IMR-90 (cell line): ENCODE results near the gene ALDH3A2. TPM values are rescaled to one million over a fixed set of nuclear protein-coding genes. Genes with fewer than 3 reads are reported as not detected.
A peak's percentile ranks its signal among the peaks of the same experiment; 100 is the strongest.

Experiments used
- ATAC-seq: fragments of 200-7000 bp; cut with Tn5 transposase; 2 replicates; pipeline ENCODE4 v1.9.1; 2020; ENCODE audit warnings: low read depth, mild to moderate bottlenecking, moderate library complexity
- BruUV-seq: library from RNA; stranded (reverse); fragments of 400-500 nt; replicated peaks from 2 replicates; lab custom pipeline; 2021; lab: Mats Ljungman, UMichigan
- CTCF ChIA-PET: fragments of 300-600 bp; formaldehyde crosslinking; extraction: SDS; loops from one replicate; lab custom pipeline; 2021; ENCODE audit warnings: antibody characterized with exemption; lab: Yijun Ruan, JAX
- POLR2A ChIA-PET: fragments of 300-600 bp; sonication (Branson Sonifier 250); formaldehyde crosslinking; loops from one replicate; lab custom pipeline; 2022; ENCODE audit warnings: antibody characterized with exemption; ENCODE audit not compliant: unreplicated experiment; lab: Charles Lee
- DNase-seq: peaks from one replicate; pipeline ENCODE4 v3.0.0; 2013
- H2AFZ ChIP-seq: replicated peaks from 2 replicates; pipeline ENCODE3; 2013; ENCODE audit warnings: low read length, mild to moderate bottlenecking; ENCODE audit not compliant: poor library complexity
- H2AK5ac ChIP-seq: 2 replicates; pipeline ENCODE4 v1.6.1; 2013; ENCODE audit warnings: low read depth, low read length, inconsistent platforms
- H2AK9ac ChIP-seq: replicated peaks from 2 replicates; pipeline ENCODE3; 2013; ENCODE audit warnings: mild to moderate bottlenecking, low read depth, low read length, moderate library complexity; ENCODE audit not compliant: poor library complexity
- H2BK120ac ChIP-seq: 2 replicates; pipeline ENCODE4 v1.6.1; 2013; ENCODE audit warnings: low read depth, low read length, inconsistent platforms
- H2BK15ac ChIP-seq: 3 replicates; pipeline ENCODE4 v1.6.1; 2013; ENCODE audit warnings: low read depth, low read length, inconsistent platforms
- H2BK20ac ChIP-seq: 2 replicates; pipeline ENCODE4 v1.6.1; 2013; ENCODE audit warnings: low read depth, mild to moderate bottlenecking, inconsistent platforms, low read length, moderate library complexity
- H2BK5ac ChIP-seq: 2 replicates; pipeline ENCODE4 v1.6.1; 2013; ENCODE audit warnings: mild to moderate bottlenecking, low read depth, low read length, inconsistent platforms; ENCODE audit not compliant: poor library complexity, severe bottlenecking
- H3K14ac ChIP-seq: replicated peaks from 2 replicates; pipeline ENCODE4 v1.6.1; 2013; ENCODE audit warnings: low read depth, low read length, inconsistent platforms
- H3K18ac ChIP-seq: 2 replicates; pipeline ENCODE4 v1.6.1; 2013; ENCODE audit warnings: low read depth, low read length, control low read depth
- H3K23ac ChIP-seq: 2 replicates; pipeline ENCODE4 v1.6.1; 2013; ENCODE audit warnings: low read depth, low read length, inconsistent platforms
- H3K27ac ChIP-seq: 2 replicates; pipeline ENCODE4 v1.5.1; 2013; ENCODE audit warnings: mild to moderate bottlenecking, control low read depth, low read length; ENCODE audit not compliant: insufficient read depth
- H3K27me3 ChIP-seq: 2 replicates; pipeline ENCODE4 v1.6.1; 2013; ENCODE audit warnings: low read length; ENCODE audit not compliant: control insufficient read depth, insufficient read depth
- H3K36me3 ChIP-seq: 2 replicates; pipeline ENCODE4 v1.6.1; 2013; ENCODE audit warnings: low read length, mixed read lengths; ENCODE audit not compliant: control insufficient read depth, insufficient read depth
- H3K4ac ChIP-seq: 2 replicates; pipeline ENCODE4 v1.6.1; 2013; ENCODE audit warnings: low read depth, low read length, inconsistent platforms
- H3K4me1 ChIP-seq: 2 replicates; pipeline ENCODE4 v1.6.1; 2013; ENCODE audit warnings: low read length, mixed read lengths; ENCODE audit not compliant: control insufficient read depth, insufficient read depth
- H3K4me2 ChIP-seq: 2 replicates; pipeline ENCODE4 v1.6.1; 2013; ENCODE audit warnings: low read depth, mild to moderate bottlenecking, control low read depth, low read length, moderate library complexity
- H3K4me3 ChIP-seq: 2 replicates; pipeline ENCODE4 v1.5.1; 2013; ENCODE audit warnings: low read depth, mild to moderate bottlenecking, control low read depth, low read length, moderate library complexity; ENCODE audit not compliant: insufficient read depth
- H3K56ac ChIP-seq: 2 replicates; pipeline ENCODE4 v1.6.1; 2013; ENCODE audit warnings: low read length, inconsistent platforms; ENCODE audit not compliant: insufficient read depth; ENCODE audit errors: extremely low read depth
- H3K79me1 ChIP-seq, 2 experiments: 2 replicates each; pipeline ENCODE4 v1.6.1; 2013; ENCODE audit warnings: low read length in 2 of 2, inconsistent platforms in 1 of 2, low read depth in 1 of 2
- H3K9ac ChIP-seq: 2 replicates; pipeline ENCODE4 v1.6.1; 2013; ENCODE audit warnings: low read depth, low read length, control low read depth
- H3K9me1 ChIP-seq: 2 replicates; pipeline ENCODE4 v1.6.1; 2013; ENCODE audit warnings: low read length, inconsistent platforms; ENCODE audit not compliant: insufficient read depth
- H3K9me3 ChIP-seq: 2 replicates; pipeline ENCODE4 v1.6.1; 2013; ENCODE audit warnings: low read length; ENCODE audit not compliant: control insufficient read depth, insufficient read depth
- H4K20me1 ChIP-seq: 2 replicates; pipeline ENCODE4 v1.6.1; 2013; ENCODE audit warnings: low read length, inconsistent platforms; ENCODE audit not compliant: insufficient read depth
- H4K5ac ChIP-seq: 2 replicates; pipeline ENCODE4 v1.6.1; 2013; ENCODE audit warnings: mild to moderate bottlenecking, low read depth, low read length, control low read depth
- H4K8ac ChIP-seq, 2 experiments: 2 replicates each; pipeline ENCODE4 v1.6.1; 2013; ENCODE audit warnings: low read depth in 2 of 2, low read length in 2 of 2, control low read depth in 1 of 2, inconsistent platforms in 1 of 2
- H4K91ac ChIP-seq: 2 replicates; pipeline ENCODE4 v1.6.1; 2013; ENCODE audit warnings: low read depth, low read length, inconsistent platforms; ENCODE audit not compliant: insufficient read depth
- CEBPB ChIP-seq: IDR thresholded peaks from 2 replicates; pipeline ENCODE4 v1.6.1; 2012; ENCODE audit warnings: low read depth, low read length, improper control_type of control experiment
- CHD1 ChIP-seq: IDR thresholded peaks from 2 replicates; pipeline ENCODE4 v1.6.1; 2012; ENCODE audit warnings: low read depth, low read length, improper control_type of control experiment
- ELK1 ChIP-seq: fragments of 150-350 bp; IDR thresholded peaks from 2 replicates; pipeline ENCODE4 v1.6.1; 2016; ENCODE audit warnings: low read depth, mild to moderate bottlenecking, low read length, moderate library complexity, borderline replicate concordance
- NFE2L2 ChIP-seq: fragments of 150-350 bp; IDR thresholded peaks from 2 replicates; pipeline ENCODE4 v1.6.1; 2016; ENCODE audit warnings: low read depth, mild to moderate bottlenecking, low read length
- RAD21 ChIP-seq: IDR thresholded peaks from 2 replicates; pipeline ENCODE4 v1.6.1; 2012; ENCODE audit warnings: low read length, improper control_type of control experiment
- RFX5 ChIP-seq: IDR thresholded peaks from 2 replicates; pipeline ENCODE4 v1.8.0; 2012; ENCODE audit warnings: low read depth, mild to moderate bottlenecking, low read length, moderate library complexity
- WGBS, 2 experiments: methylation state at CpG; one replicate each; pipeline versions ENCODE4 v1.1.5 to v1.1.7; 2013; ENCODE audit warnings: missing lambda C conversion rate in 2 of 2; ENCODE audit not compliant: insufficient read length in 1 of 2; ENCODE audit errors: extremely low coverage in 2 of 2; 5-methylcytosine and 5-hydroxymethylcytosine counted together
- dilution Hi-C: fragments of 300-500 bp; cut with HindIII; formaldehyde crosslinking; loops from one replicate; pipeline ENCODE4 v1.14.3; 2018; ENCODE audit warnings: low sequenced_read_pairs; ENCODE audit not compliant: unreplicated experiment
- in situ Hi-C: fragments of 300-500 bp; cut with MboI; formaldehyde crosslinking; loops from 3 replicates; pipeline ENCODE4 v1.14.3; 2019; ENCODE audit warnings: low sequenced_read_pairs, inconsistent platforms, mixed read lengths
- intact Hi-C: fragments of 100-400 bp; cut with micrococcal nuclease; formaldehyde crosslinking; loops from 2 replicates; pipeline ENCODE4 v1.10.0; 2022
- polyA plus RNA-seq, 3 experiments: library from polyadenylated mRNA; depleted of rRNA; stranded (reverse); fragments of >200 nt; gene quantifications; 2 replicates each; pipeline ENCODE4 v1.2.3, GENCODE V29; 2012; ENCODE audit warnings: low replicate concordance in 1 of 3
- total RNA-seq: library from RNA; depleted of rRNA; stranded (reverse); fragments of >200 nt; gene quantifications from 2 replicates; pipeline ENCODE4 v1.2.3, GENCODE V29; 2012
- TF ChIP-seq, protein P1 (sequence below): fragments of 150-350 bp; IDR thresholded peaks from 2 replicates; pipeline ENCODE4 v1.6.1; 2017; ENCODE audit warnings: mild to moderate bottlenecking, antibody characterized with exemption, low read length, low read depth

ALDH3A2 gene
- total and polyA plus RNA-seq, 2 of the 4 experiments (the other 2 are of a cell fraction): 4.0 to 7.9 TPM

GRCh38 chr17:19708431-19709175 lies 60.1 kb downstream of the ALDH3A2 start:
- TF ChIP-seq CHD1 (no peak), RAD21 (no peak), NFE2L2 (no peak), RFX5 (no peak), ELK1 (no peak), CEBPB (no peak)
- TF ChIP-seq, protein P1, sequence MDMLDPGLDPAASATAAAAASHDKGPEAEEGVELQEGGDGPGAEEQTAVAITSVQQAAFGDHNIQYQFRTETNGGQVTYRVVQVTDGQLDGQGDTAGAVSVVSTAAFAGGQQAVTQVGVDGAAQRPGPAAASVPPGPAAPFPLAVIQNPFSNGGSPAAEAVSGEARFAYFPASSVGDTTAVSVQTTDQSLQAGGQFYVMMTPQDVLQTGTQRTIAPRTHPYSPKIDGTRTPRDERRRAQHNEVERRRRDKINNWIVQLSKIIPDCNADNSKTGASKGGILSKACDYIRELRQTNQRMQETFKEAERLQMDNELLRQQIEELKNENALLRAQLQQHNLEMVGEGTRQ: no peak
- no peak overlapping the region for H2BK20ac ChIP-seq
- 83% methylated on average over 3 of the region's 6 CpGs; no CpG with 5 or more reads in 1 of the 2 experiments for WGBS, 2 experiments
- no peaks in the 10 kb centered on the region for H3K9me1 ChIP-seq
- H2BK5ac ChIP-seq: no peak overlapping the region
- no peak for DNase-seq
- CTCF ChIA-PET: no interaction called here
- H4K91ac ChIP-seq: no peak overlapping the region
- H2AFZ ChIP-seq: peak overlapping the region; percentile 51
- no peak overlapping the region for H3K9ac ChIP-seq
- no peaks in the 10 kb centered on the region; the same call in 1 of the 2 replicates for H3K4me1 ChIP-seq
- H3K27me3 ChIP-seq: peaks cover 18% of the 10 kb centered on the region
- no peaks in the 10 kb centered on the region for H4K20me1 ChIP-seq
- no peak for ATAC-seq
- H3K4me2 ChIP-seq: no peak overlapping the region
- no peaks in the 10 kb centered on the region for H3K79me1 ChIP-seq
- peak overlapping the region; percentile 65 for H2AK9ac ChIP-seq
- no peaks in the 10 kb centered on the region for H3K9me3 ChIP-seq
- dilution Hi-C loops: no loop called here
- H3K18ac ChIP-seq: no peak overlapping the region
- no peaks in the 10 kb centered on the region for H3K36me3 ChIP-seq
- H3K14ac ChIP-seq: no peak overlapping the region
- H2AK5ac ChIP-seq: no peak overlapping the region
- H3K4ac ChIP-seq: no peak overlapping the region
- H3K56ac ChIP-seq: no peak overlapping the region
- intact Hi-C loops: no loop called here
- in situ Hi-C loops: no loop called here
- H4K8ac ChIP-seq: no peak overlapping the region
- POLR2A ChIA-PET: no interaction called here
- H2BK120ac ChIP-seq: no peak overlapping the region
- no peak overlapping the region for H4K5ac ChIP-seq
- H2BK15ac ChIP-seq: no peak overlapping the region
- no peak overlapping the region for H3K4me3 ChIP-seq
- H3K23ac ChIP-seq: no peak overlapping the region
- no peak overlapping the region for H3K27ac ChIP-seq
- BruUV-seq: no TSS peak
